ENCODE results near the gene SETBP1.
A peak's percentile ranks its signal among the peaks of the same experiment; 100 is the strongest.
"Not testable (repeated sequence)": the region's sequence is repeated elsewhere in the genome, so short reads cannot be mapped to it uniquely, and the experiment has no call there.

Gene SETBP1

GRCh38 chr18:44796429-44797428 is 116.0 kb downstream of the SETBP1 start:
- DNase-seq: peak; percentile 23

GRCh38 chr18:44798433-44799048 is 117.9 kb downstream of the SETBP1 start:
- DNase-seq: no peak

- no peak for DNase-seq
These were observed 118.8 kb downstream of the SETBP1 start for GRCh38 chr18:44799382-44799906.

- no peak for DNase-seq
These were observed 119.3 kb downstream of the SETBP1 start for GRCh38 chr18:44799907-44800421.

- DNase-seq: not testable (repeated sequence)
These were observed 120.1 kb downstream of the SETBP1 start for GRCh38 chr18:44800766-44801165.

GRCh38 chr18:44801781-44802180 is 121.1 kb downstream of the SETBP1 start:
- peak; percentile 35 for DNase-seq

- DNase-seq: no peak
These were observed 121.8 kb downstream of the SETBP1 start for GRCh38 chr18:44802508-44802907.

- no peak for DNase-seq
These were observed 122.4 kb downstream of the SETBP1 start for GRCh38 chr18:44803019-44803650.

- no peak for DNase-seq
These were observed 123.3 kb downstream of the SETBP1 start for GRCh38 chr18:44804033-44804432.

- no peak for DNase-seq
These were observed 124.5 kb downstream of the SETBP1 start for GRCh38 chr18:44805176-44805575.

- no peak for DNase-seq
These were observed 125.0 kb downstream of the SETBP1 start for GRCh38 chr18:44805643-44806042.

GRCh38 chr18:44807766-44808165 is 127.1 kb downstream of the SETBP1 start:
- no peak for DNase-seq

- no peak for DNase-seq
These were observed 131.0 kb downstream of the SETBP1 start for GRCh38 chr18:44811572-44812125.

- no peak for DNase-seq
These were observed 131.7 kb downstream of the SETBP1 start for GRCh38 chr18:44812426-44812825.

GRCh38 chr18:44813586-44813985 is 132.9 kb downstream of the SETBP1 start:
- DNase-seq: no peak

GRCh38 chr18:44815108-44815507 is 134.4 kb downstream of the SETBP1 start:
- DNase-seq: no peak

GRCh38 chr18:44816050-44816449 is 135.4 kb downstream of the SETBP1 start:
- no peak for DNase-seq

- DNase-seq: no peak
These were observed 135.8 kb downstream of the SETBP1 start for GRCh38 chr18:44816477-44816876.

- DNase-seq: no peak
These were observed 137.3 kb downstream of the SETBP1 start for GRCh38 chr18:44817831-44818473.

GRCh38 chr18:44818668-44819403 is 138.1 kb downstream of the SETBP1 start:
- DNase-seq: no peak

- DNase-seq: no peak
These were observed 139.3 kb downstream of the SETBP1 start for GRCh38 chr18:44819944-44820510.

All from NCI-H1694 treated with DMSO at 0.1 percent for 48 hours (cell line).